Measurements from ENCODE around the gene DCUN1D3.

The DCUN1D3 gene

GRCh38 chr16:20886320-20886719 is 13.8 kb downstream of the DCUN1D3 start:
- Histone ChIP-seq H4K20me1 (ENCODE audit: low read depth, low read length) (no peaks in the 10 kb centered on the region), H3K79me2 (ENCODE audit: insufficient read depth, low read length) (0 out of 2 replicates have a peak, but pooled peaks cover 11% of the 10 kb centered on the region), H3F3A (ENCODE audit: insufficient read depth) (no peaks in the 10 kb centered on the region), H3K9ac (ENCODE audit: low read length) (no peak overlapping the region), H3K27ac (ENCODE audit: low read depth, low read length) (no peak overlapping the region), H3K4me3 (ENCODE audit: insufficient read depth, low read length, poor library complexity, severe bottlenecking) (no peak overlapping the region), H3K9me3 (ENCODE audit: insufficient read depth, low read length) (no peaks in the 10 kb centered on the region), H3K9me2 (replicated peaks; ENCODE audit: insufficient read depth, low read length) (no peaks in the 10 kb centered on the region), H3K36me3 (ENCODE audit: low read length) (no peaks in the 10 kb centered on the region), H3K4me2 (ENCODE audit: low read depth, low read length, poor library complexity, severe bottlenecking) (no peak overlapping the region), H3K27me3 (ENCODE audit: low read length) (no peaks in the 10 kb centered on the region), H2AFZ (ENCODE audit: low read depth, low read length, severe bottlenecking) (no peak overlapping the region)
- TF ChIP-seq, protein P1, sequence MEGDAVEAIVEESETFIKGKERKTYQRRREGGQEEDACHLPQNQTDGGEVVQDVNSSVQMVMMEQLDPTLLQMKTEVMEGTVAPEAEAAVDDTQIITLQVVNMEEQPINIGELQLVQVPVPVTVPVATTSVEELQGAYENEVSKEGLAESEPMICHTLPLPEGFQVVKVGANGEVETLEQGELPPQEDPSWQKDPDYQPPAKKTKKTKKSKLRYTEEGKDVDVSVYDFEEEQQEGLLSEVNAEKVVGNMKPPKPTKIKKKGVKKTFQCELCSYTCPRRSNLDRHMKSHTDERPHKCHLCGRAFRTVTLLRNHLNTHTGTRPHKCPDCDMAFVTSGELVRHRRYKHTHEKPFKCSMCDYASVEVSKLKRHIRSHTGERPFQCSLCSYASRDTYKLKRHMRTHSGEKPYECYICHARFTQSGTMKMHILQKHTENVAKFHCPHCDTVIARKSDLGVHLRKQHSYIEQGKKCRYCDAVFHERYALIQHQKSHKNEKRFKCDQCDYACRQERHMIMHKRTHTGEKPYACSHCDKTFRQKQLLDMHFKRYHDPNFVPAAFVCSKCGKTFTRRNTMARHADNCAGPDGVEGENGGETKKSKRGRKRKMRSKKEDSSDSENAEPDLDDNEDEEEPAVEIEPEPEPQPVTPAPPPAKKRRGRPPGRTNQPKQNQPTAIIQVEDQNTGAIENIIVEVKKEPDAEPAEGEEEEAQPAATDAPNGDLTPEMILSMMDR (IDR thresholded peaks at IDR 0.05; ENCODE audit: insufficient read depth, low read length, poor library complexity, severe bottlenecking) = no peak
- no peak for TF ChIP-seq EZH2phosphoT487 (conservative IDR thresholded peaks at IDR 0.05; ENCODE audit: low read length)

DNA sequence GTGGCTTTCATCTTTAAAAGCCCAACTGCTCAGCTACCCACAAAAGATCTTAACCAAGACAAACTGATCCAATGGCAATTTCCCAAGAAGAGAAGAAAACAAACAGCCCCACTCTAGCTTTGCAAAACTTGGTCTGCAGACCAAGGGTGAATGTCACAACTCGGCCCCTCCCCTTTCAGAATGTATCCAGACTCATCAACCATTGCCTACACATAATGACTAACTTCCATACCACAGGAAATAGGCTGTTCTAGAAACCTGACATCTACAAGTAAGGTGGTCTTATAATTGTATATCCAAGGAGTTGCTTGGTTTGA is 16.0 kb downstream of the DCUN1D3 start:
- no peaks in the 10 kb centered on the region for H4K20me1 ChIP-seq (ENCODE audit: low read depth, low read length)
- no peaks in the 10 kb centered on the region for H3K9me2 ChIP-seq (replicated peaks; ENCODE audit: insufficient read depth, low read length)
- H3K27ac ChIP-seq (ENCODE audit: low read depth, low read length) = no peak overlapping the region
- no peak overlapping the region for H3K9ac ChIP-seq (ENCODE audit: low read length)
- no peak overlapping the region for H2AFZ ChIP-seq (ENCODE audit: low read depth, low read length, severe bottlenecking)
- H3K36me3 ChIP-seq (ENCODE audit: low read length) = no peaks in the 10 kb centered on the region
- H3K27me3 ChIP-seq (ENCODE audit: low read length) = no peaks in the 10 kb centered on the region
- H3K4me3 ChIP-seq (ENCODE audit: insufficient read depth, low read length, poor library complexity, severe bottlenecking) = no peak overlapping the region
- TF ChIP-seq, protein P1 (IDR thresholded peaks at IDR 0.05; ENCODE audit: insufficient read depth, low read length, poor library complexity, severe bottlenecking) = no peak
- TF ChIP-seq EZH2phosphoT487 (conservative IDR thresholded peaks at IDR 0.05; ENCODE audit: low read length) = no peak
- H3K9me3 ChIP-seq (ENCODE audit: insufficient read depth, low read length) = no peaks in the 10 kb centered on the region
- H3F3A ChIP-seq (ENCODE audit: insufficient read depth) = no peaks in the 10 kb centered on the region
- peaks cover 8% of the 10 kb centered on the region; the same call in 1 of the 2 replicates for H3K79me2 ChIP-seq (ENCODE audit: insufficient read depth, low read length)
- H3K4me2 ChIP-seq (ENCODE audit: low read depth, low read length, poor library complexity, severe bottlenecking) = no peak overlapping the region

DNA sequence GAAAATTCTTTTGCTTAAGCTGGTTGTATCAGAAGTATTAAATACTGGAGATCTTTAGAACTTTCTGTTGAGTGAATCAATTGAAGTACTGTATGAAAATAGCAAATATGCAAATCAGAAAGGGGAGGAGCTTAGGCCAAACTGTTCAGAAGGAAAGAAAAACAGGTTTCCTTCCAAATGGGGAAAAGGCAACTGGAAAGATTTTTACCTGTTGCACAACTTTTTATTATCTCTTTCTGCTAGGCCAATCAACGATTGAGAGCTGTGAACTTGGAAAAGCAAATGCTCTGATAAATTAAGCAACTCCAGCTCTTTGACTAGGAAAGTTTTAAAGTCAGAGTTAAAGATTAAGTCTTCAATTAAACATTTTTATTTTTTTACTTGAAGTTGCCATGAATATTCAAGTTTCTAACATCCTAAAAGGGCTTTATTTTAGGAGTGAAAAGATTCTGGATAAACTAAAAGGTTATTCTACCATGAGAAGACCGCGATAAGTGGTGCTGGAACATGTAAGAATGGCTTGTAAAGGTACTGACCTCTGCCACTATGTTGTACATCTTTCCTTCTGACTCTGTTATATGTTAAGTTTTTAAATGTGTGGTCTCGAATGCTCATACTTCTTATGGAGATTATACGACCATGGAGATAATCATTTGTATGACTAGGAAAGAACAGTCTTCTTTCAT is 16.5 kb downstream of the DCUN1D3 start:
- Histone ChIP-seq H3K79me2 (ENCODE audit: insufficient read depth, low read length) (peaks cover 8% of the 10 kb centered on the region; the same call in 1 of the 2 replicates), H3K9ac (ENCODE audit: low read length) (no peak overlapping the region), H3K9me3 (ENCODE audit: insufficient read depth, low read length) (no peaks in the 10 kb centered on the region), H3K9me2 (replicated peaks; ENCODE audit: insufficient read depth, low read length) (no peaks in the 10 kb centered on the region), H3K27me3 (ENCODE audit: low read length) (no peaks in the 10 kb centered on the region), H3K4me3 (ENCODE audit: insufficient read depth, low read length, poor library complexity, severe bottlenecking) (no peak overlapping the region), H2AFZ (ENCODE audit: low read depth, low read length, severe bottlenecking) (no peak overlapping the region), H3K27ac (ENCODE audit: low read depth, low read length) (no peak overlapping the region), H3K4me2 (ENCODE audit: low read depth, low read length, poor library complexity, severe bottlenecking) (no peak overlapping the region), H3F3A (ENCODE audit: insufficient read depth) (no peaks in the 10 kb centered on the region), H4K20me1 (ENCODE audit: low read depth, low read length) (no peaks in the 10 kb centered on the region), H3K36me3 (ENCODE audit: low read length) (no peaks in the 10 kb centered on the region)
- TF ChIP-seq, protein P1 (IDR thresholded peaks at IDR 0.05; ENCODE audit: insufficient read depth, low read length, poor library complexity, severe bottlenecking) = no peak
- TF ChIP-seq EZH2phosphoT487 (conservative IDR thresholded peaks at IDR 0.05; ENCODE audit: low read length) = no peak

Measured in SU-DHL-6 (cell line).